ENCODE measurements around the gene FMNL3.

FMNL3 gene

DNA sequence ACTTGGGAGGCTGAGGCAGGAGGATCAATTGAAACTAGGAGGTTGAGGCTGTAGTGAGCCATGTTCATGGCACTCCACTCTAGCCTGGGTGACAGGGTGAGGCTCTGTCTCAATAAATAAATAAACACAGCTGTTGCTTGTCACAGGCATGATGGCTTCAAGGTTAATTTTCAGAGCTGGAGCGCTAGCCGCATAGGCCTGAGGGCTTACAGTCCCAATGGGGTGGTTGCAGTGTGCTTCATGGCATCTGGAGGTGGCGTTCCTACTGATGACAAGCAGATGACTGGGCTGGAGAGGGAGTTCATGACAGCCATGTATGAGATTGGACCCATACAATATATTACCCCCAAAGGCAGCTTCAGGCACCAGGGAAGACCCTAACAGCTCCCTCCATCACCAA lies 1.6 kb upstream of the FMNL3 start:
- no peak for DNase-seq

DNA sequence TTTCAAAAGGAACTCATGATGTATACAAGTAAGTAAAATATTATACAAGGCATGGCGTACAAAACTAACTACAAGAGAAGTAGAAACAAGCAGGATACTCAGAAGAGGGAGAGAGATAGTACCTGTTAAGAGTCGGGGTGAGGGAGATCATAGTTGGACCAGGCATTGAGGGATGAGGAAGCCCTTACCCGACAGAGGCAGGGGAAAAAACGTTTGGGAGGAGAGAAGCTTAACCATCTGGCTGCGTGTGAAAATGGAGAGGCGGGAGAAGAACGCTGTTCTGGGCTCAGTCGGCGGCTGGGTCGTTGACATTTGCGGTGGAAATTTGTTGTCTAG lies 575 bp upstream of the FMNL3 start:
- no peak for DNase-seq

DNA sequence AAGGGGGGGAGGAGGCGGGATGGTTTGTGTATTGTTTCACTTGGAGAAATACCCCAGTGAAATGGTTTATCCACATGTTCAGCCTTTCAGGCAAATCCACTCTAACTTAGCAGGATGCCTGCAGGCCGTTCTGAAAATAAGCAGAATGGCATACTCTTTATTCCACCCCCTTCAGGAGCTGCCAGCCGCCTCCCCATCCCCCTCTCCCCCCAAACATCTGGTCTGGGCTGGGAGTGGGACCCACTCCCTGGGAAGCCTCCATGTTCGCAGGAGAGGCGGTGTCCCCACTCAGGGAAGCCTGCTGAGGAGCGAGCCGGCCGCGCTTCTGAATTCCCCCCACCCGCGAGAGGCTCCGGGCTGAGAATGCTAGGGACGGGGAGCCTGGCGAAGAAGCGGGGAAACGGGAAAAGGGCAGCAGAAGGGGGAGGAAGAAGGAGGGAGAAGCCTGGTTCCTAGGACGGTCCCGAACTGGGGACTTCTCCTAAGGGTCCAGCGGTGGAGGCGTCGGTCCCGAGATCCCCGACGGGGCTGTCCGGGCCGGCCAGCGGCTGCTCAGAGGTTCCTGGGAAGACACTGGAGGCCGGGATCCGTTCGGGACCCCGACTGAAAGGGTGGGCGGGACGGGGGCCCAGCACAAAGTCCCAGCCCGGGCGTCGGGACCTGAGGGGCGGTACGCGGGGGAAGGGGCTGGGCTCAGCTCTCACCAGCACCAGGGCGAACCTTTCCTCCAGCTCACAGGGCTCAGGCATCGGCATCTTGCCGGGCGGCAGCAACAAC lies 666 bp downstream of the FMNL3 start:
- DNase-seq, result peak; percentile 18

DNA sequence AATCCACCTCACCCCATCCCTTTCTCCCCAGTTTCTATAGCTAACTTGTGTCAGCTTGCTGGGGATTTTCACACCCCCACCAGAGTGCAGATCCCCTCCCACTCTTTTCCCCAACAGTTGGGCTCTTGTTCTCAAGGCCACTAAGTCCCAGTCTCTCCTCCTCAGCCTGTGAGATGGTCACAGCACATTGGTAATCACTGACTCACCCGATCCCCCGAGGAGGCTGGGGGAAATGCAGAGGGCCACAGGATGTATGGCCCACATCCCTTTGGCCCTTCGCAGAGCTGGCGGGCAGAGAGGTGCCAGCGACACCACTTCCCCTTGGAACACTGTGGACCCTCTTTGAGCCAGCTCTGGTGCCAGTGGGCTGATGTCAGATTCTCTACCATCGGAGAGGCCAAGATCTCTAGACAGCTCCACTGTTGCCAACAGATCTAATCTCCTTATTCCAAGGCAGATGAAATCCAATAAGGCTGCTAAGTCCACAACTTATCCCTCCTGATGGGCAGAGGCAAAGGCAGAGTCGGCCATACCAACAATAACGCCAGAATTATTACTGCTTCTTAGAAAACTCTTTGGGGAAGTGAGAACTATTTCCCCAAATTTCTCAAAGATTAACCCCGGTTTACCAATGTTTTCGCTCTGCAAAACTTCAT lies 1.6 kb downstream of the FMNL3 start:
- peak; percentile 40 for DNase-seq

DNA sequence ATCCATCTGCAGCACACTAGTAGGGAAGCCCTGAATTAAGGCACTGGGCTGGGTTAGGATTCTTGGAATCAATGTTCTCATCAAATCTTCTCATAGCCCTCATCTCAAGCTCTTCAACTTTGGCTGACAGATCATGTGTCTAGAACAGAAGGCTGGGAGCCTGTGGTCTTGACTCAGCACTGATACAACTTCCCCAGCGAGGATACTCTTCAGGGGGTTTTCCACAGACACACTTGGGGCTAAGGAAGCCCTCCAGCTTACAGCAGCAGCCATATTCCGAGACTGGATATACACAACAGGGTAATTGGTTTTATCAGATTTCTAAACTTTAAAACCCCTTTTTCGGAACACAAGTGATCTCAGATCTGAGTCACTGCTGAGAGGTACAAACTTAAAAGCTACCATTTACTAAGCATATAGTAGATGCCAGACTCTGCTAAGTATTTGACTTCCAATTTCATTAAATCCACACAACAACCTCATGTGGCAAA lies 3.5 kb downstream of the FMNL3 start:
- DNase-seq, result peak; percentile 65

DNA sequence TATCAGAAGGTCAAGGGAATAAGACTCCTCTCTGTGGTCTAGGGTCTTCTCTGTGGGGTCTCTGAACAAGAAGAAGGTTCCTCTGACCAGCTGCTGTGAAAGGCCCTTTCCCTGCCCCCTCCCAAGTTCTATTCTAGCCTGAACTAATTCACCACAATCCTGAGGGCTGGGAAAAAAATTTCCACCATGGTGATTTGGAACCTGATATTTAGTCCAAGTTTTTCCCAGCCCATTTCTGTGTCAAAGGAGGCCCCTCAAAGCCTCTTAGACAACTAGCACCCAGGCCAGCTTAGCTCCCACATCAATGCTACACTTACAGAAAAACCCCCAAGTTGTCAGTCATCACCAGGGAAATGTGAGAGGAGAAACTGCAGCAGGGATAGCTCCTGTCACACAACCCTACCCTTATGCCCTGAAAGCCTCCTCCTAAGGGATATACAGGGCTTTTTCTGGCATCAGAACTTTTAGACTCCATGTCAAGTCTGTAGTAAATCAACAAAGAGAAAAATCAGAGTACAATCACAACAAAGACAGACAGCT lies 4.5 kb downstream of the FMNL3 start:
- no peak for DNase-seq

DNA sequence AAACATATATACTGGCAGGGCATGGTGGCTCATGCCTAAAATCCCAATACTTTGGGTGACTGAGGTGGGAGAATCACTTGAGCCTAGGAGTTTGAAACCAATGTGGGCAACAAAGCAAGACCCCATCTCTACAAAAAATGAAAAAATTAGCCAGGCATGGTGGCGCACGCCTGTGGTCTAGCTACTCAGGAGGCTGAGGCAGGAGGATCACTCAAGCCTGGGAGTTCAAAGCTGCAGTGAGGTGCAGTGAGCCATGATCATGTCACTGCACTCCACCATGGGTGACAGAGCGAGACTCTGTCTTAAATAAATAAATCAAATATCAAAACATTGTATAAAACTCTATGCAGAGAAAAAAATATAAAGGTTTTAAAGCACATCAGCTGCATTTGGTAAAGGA lies 5.2 kb downstream of the FMNL3 start:
- DNase-seq, result no peak

DNA sequence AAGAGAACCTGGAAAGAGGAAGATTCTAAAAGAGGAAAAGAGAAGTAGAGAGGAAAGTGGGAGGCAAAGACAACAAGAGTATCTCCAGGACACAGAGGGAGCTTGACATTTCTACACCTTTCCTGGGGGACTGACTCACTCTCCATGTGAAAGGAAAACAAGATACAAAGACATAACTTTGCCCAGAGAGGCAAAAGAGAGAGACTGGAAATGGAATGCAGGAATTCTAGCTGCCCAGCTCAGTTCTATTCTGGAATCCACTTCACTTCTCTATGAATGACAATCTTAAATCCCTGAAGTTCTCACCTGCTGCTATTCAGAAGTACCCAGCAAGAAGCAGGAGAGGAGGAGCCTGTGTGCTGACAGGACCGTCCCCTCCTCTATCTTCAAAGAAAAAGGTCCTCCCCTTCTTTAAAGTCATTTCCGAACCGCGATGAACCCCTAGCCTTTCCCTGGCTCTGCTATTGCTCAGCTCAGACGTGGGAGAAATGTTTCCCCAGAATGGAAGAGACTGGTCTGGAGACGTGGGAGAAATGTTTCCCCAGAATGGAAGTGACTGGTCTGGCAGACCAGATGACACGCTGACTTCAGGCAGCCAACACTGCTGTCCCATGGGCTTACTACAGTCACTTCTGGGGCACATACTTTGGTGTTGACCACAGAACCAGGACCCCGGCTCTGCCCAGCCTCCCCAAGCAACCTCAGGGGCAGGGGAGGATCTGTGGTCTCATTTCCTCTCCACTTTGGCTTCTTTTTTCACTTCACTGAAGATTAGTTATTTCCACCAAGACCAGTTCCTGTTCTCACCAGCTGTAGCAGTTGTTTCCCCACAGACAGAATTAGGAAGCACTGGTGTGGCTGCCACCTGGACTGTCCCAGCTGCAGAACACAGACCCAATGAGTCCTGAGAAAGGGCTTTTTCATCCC lies 8.3 kb downstream of the FMNL3 start:
- DNase-seq, result peak; percentile 58

DNA sequence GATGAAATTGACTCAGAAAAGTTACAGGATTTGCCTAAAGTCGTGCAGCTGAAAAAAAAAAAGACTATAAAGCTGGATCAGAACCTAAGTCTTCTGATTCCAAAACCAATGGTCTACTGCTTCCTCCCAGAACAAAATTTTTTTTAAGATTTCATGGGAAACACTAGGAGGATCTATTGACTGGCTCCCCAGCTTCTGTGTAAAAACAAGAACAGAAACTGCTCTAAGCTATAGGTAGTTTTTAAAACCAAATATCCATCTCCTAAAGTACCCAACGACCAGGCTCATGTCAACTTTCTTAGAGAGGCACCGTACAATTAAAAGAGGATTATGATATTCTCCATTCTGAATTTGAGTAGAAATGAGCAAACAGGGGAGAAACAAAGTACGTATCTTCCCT lies 9.4 kb downstream of the FMNL3 start:
- DNase-seq, result no peak

DNA sequence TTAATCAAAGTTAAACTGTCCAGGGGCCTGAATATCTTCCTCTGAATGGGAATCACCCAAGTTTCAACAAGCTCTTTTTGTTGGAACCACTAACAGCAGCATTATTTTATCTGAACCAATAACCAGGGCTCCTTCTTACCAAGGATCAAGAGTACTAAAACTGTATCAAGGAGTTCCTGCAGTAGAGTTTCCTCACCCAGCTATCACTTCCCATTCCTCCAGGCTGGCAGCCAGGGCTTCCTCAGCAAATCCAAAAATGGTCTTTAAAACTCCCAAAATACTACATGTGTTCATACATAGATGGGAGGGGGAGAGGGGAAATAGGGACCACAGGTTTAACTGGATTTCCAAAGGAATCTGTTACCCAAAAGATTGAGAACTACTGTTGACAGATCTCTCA lies 10.5 kb downstream of the FMNL3 start:
- DNase-seq, result no peak

DNA sequence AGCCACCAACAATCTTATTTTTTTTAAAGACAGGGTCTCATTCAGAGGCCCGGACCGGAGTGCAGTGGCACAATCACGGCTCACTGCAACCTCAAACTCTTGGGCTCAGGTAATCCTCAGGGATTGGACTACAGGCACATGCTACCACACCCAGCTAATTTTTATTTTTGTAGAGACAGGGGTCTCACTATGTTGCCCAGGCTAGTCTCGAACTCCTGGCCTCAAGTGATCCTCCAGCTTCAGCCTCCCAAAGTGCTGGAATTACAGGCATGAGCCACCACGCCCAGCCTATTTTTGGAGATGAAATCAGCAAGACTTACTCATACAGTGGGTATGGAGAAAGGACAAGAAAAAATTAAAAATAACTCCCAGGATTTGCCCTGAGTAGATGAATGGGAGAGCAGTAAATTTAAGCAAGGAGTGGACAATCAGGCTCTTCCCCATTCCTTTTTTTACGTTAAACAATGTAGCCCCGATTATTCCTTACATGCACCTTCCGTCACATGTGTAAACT lies 13.2 kb downstream of the FMNL3 start:
- no peak for DNase-seq

DNA sequence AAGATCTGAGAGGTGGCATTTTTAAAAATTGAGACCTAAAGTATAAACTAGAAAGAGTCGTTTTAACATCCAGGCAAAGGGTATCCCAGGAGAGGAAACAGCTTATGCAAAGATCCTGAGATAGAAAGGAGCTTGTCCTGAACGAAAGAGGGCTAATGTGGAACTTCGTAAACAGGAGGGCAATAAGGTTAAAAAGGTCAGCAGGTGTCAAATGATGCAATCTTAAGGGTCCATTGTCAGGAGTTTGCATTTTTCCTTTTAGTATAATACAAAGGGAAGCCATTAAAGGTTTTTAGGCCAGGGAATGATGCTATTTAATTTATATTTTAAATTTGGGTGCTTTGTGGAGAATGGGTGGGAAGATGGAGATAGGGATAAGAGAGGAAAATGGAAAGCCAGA lies 14.4 kb downstream of the FMNL3 start:
- DNase-seq, result no peak

DNA sequence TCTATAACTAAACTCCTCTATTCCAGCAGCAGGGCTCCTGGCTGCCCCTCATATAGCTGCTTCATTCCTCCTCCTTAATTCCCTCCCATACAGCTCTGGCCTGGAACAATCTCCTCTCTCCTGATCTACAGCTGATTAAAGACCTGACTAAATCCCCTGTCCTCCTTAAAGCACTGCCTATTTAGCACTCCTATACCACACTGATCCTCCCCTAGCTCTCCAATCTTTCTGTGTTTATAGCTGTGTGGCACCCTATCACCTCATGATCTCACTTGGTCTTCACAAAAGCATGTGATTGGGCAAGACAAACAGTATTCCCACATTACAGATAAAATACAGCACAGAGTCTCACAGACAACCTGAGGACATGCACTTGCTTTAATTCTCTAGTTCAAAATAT lies 17.4 kb downstream of the FMNL3 start:
- DNase-seq, result no peak

DNA sequence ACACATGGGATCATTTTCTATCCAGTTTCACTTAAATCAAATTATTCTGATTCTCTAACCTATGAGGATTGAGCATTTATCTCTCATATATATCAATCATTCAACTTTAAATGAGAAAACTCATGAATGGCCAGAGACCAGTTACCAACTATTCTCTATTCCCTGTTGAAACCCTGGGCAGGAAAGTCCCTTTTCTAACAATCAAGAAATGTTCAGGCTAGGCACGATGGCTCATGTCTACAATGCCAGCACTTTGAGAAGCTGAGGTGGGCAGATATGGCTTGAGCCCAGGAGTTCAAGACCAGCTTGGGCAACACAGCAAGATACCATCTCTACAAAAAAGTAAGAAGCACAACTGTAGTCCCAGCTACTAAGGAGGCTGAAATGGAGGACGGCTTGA lies 18.0 kb downstream of the FMNL3 start:
- DNase-seq, result no peak

DNA sequence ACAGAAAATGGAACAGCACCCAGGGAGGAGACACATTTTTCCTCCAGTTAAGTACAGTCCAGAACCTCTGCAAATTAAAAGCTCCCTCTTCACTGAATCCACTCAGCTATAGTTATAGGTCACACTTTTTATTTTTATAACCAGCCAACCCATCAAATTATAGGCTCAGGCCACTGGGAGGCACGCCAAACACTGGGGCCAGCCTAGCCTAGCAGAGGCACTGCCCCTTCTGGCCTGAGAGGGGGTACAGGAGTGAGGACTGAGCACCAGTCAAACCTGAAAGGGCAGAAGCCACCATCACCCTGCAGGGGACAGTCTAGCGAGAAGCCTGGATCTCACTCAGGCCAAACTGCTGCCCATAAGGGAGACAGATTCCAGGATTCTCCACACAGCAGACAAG lies 19.3 kb downstream of the FMNL3 start:
- DNase-seq, result no peak

DNA sequence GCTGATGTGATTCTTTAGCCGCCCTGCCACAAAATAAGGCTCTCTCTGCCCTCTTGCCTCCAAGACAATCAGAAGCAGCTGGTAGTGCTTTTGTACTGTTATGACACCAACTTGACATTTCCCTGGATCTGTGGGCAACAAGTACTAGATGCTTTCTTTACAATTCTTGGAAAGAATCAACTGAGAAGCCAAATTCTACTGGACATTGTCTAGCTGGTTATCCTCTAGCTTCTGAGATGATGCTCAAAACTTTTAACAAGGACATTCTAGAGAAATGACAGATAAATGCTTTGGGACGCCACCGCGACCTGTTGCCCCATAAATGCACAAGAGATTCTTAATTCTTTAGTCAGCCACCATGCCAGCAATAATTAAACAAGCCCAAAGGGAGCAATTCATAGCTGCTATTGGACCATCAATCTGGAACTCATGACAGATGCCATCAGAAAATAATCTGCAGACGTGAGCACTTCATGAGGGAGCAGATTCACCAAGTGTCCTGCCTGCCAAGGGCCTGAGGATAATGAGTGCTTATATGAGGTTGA lies 22.8 kb downstream of the FMNL3 start:
- no peak for DNase-seq

DNA sequence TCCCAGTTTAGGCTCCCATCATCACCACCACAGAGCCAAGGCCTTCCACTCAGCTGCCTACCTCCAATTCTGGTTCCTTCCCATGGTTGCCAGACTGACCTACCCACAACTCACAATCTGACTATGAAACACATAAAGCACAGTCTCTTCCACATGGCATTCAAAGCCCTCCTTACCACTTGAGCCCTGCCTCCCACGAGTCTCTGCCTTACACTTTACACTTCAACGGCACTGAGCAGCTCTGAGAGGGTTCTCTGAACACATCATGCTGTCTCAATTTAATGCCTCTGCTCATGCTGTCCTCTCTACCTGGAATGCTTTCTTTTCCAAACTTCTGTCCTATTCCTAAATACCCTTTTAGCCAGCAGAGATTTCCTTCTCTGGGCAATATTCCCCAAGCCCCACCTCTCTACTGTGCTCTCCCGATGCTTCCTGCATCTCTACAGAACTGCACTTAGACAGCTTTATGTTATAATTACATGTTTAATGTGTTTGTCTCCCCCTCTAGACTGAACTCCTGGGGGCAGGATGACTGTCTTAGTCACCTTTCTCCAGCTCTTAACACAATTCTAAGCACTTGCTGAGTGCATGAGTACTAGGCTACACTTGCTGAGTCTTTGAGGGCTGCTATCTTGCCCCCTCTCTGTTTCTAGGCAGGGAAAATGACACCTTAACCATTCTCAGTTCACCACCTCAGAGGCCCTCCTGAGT lies 23.5 kb downstream of the FMNL3 start:
- no peak for DNase-seq

DNA sequence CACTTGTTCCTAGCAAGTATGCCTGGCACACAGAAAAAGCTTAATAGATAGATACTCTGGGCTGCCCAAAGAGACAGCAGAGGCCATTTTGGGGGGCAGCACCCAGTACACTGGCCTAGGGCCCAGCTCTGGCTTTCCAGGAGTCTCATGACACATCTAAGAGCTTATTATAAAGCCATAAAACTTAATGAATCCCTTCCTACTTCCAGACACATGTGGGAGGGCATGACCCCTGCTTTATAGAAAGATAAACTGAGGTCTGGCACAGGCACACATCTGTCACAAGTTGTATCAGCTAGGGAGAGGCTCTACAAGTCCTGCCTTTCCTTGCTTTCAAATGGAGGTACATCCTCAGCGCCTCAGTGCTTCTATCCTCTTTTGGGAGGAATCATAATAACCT lies 27.1 kb downstream of the FMNL3 start:
- DNase-seq, result no peak

DNA sequence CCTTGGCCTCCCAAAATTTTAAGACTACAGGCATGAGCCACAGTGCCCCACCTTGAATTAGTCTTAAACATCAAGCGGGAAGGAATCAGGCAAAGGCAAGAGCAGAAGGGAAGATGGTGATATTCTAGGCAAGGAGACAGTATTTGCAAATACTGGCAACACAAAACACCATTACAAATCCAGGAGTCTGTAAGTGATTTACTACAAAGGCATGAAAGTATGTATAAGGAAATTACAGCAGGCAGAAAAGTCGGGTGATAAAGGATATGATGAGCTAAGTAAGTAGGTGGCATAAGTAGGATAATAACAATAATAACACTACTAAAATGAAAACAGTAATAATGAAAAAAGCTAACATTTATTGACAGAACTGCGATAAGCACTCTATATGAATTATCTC lies 28.5 kb downstream of the FMNL3 start:
- no peak for DNase-seq

DNA sequence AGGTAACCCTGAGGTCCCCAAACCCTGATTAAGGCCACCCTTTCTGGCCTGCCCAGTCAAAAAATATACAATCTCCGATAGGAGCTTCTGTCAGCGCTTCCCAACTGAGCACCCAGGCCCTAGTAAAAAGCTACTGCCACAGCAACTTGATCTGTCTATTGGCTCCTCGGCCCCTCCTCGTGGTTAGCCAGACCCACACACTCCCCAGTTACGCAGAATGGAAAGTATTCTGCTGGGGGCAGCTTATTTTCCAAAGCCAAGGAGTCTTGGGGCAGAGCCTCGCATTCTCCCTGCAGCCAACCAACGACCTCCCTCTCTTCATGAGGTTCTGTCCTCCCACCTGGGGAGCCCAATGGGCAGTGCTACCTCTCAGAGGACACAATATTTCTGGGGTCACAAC lies 32.1 kb downstream of the FMNL3 start:
- no peak for DNase-seq

DNA sequence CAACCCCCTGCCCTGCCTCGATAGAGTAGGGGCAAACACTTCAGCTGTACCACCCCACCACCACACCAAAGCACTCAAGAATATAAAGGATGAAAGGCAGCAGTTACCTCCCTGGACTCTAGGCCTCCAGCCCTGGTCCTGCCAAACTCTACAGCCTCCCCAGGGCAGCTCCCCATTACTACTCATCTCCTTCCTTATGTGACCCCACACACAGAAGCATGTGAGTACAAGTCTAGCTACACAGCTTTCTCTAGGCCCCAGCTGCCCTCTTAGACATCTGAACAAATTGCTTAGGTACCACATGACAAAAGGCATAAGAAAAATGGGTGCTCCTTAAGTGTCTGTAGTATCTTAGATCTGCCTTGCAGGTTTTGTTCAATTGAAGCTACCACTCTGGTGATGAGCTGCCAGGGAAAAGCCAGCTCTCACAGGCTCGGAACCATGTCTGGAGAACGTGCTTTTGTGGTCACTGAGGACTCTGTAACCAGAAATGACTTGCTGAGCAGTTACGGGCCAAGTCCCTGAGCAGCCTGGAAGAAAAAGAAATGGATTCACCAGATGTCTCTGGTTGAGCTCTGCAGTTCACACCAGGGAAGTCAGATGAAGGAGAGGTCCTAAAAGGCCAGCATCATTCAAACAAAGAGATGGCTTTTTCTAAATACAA lies 32.8 kb downstream of the FMNL3 start:
- no peak for DNase-seq

Measured in activated CD4-positive, alpha-beta T cell treated with anti-CD3 and anti-CD28 coated beads, Interleukin-2, amount 50 U/mL, for 16 hours (primary cell).